ENCODE data around the gene RIT2.

RIT2 gene

DNA sequence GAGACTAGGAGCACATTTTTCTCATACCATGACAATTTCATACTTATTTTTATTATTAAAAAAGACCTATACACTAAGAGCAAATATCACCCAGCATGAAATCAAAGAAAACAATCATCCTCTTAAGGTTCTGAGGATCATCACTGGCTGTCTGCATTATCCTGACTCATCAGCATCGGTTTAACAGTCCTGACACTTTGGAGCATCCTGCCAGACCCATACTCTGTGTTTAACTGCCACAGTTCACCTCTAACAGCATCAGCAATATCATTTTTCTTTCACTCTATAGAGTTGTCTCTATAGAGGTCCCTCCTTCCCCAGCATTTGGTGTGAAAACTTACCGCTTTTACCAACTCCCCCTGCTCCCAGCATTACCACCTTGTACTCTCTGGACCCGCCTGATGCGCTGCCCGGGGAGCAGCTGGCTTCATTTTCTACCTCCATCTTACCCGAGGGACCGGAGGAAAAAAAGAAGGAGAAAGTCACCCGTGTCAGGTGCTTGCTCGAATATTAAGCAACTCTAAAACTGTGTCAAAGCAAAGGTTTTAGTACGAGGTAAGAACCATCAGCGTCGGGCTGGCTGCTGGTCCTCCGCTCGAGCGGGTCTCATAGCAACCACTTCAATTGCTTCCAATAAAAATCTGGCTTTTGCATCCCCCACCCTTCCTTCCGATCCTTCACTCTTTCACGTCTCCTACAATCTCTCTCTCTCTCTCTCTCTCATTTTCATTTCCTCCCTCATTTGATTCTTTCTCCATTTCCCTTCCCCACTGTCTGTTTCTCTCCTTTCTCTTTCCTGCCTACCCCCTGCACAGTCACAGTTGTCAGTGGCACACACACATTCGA, at the start of gene RIT2:
TSS of gene RIT2 (minus strand) at position 610 of the 846 bp plus-strand sequence.
- no peak for DNase-seq

DNA sequence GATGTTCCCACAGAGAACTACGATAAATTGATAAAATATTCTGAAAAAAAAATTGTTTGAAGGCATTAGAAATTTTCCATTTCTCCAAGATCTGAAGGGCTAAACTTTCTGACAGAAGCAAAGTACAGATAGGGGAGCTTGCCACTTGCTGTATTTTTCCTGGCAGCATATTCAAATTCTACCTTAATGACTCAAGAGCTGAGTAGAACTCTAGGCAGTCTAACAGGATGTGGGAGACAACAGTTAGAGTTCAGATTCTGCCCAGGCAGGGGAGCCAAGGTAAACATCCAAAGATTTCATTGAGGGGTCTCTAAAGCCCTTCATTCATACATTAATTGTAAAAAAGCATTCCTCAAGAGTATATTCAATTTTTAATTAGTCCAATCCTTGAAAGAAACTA, 46.0 kb upstream of the RIT2 start:
- DNase-seq: no peak

DNA sequence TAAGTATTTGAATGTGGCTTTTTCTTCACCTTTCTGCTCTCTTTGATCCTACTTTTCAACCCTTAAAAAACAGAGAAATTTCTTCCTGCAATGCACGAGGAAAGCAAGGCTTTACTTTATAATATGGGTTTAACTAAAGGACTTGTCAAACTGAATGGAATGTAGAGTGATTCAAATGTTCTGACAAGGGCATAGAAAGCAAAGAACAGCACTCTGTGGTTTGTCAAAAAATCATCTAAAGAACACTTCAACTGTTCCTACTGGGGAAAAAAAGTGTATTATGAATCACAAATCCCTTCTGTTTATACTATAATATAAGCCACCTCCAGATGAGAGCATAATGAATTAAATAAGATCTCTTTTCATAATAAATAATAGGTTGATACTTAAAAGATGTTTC, 45.0 kb upstream of the RIT2 start:
- no peak for DNase-seq

DNA sequence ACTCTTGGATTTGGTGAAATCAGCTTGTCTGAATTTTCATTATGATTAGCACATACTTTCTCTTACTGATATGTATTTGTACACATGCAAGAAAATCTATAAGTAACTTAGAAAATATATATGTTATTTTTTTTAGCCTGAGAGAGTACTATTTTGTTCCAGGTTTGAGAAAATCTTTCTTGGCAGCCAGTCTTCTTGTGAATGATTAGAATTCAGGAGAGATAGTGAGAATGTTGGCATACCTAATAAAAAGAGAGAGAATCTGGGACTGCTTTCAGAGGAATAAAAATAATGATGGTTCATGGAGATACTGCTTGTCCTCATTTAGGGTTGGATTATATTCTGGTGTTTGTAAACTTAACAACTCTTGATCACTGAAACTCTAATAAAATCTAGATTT, 44.4 kb upstream of the RIT2 start:
- no peak for DNase-seq

- DNase-seq: no peak
These were observed 43.7 kb upstream of the RIT2 start for GRCh38 chr18:43159086-43159770.

DNA sequence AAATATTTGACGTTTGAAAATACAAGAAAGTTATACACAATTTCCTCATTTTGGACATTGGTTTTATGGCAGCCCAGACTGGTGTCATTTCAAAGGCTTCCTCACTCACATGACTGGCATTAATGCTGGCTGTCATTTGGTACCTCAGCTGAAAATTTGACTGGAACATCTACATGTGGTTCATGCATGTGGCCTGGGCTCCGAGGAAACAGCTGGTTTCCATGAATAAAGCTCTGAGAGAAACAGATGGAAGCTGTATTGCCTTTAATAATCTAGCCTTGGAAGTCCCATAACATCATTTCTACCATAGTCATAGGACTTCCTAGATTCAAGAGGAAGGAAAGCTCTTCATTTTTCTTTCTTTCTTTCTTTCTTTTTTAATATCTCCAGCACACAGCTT, 42.9 kb upstream of the RIT2 start:
- DNase-seq: no peak

GRCh38 chr18:43155842-43156241, 40.4 kb upstream of the RIT2 start:
- DNase-seq: no peak

DNA sequence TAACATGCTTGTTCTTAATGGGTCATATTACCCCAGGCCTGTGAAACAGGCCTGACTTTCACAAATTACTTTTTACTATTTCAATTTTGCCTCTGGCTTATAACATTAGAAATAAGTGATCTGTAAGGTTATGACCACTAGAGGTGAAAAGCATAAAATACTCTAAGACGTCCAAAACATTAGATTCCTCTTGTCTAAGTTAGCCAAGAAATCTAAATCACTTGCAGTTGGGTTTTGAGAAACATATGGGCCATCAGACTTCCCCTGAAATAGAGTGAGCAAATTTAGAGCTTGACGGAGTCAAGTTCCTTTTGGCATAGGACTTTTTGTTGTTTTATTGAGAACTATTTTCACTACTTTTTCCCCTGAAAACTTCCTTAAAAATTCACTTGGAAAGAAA, 32.7 kb upstream of the RIT2 start:
- no peak for DNase-seq

DNA sequence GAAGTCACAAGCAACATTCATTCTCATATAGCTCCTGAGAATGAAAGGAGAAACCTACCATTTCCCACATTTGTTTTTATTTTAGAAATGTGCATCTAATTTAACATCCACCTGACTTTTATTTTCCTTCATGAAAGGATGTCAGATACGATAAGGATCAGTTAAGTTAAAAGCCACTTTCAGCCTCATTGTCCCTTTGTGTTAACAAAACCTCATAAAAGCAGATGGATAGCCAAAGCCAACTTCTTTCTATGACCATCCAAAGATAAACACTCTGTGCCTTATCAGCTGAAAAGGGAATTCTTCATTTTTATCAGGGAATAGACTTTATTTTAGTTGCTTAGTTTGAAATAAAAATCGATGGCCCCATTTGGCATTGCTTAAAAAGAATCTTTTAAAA, 25.7 kb upstream of the RIT2 start:
- no peak for DNase-seq

- DNase-seq: no peak
These were observed 23.9 kb upstream of the RIT2 start for GRCh38 chr18:43139288-43139946.

DNA sequence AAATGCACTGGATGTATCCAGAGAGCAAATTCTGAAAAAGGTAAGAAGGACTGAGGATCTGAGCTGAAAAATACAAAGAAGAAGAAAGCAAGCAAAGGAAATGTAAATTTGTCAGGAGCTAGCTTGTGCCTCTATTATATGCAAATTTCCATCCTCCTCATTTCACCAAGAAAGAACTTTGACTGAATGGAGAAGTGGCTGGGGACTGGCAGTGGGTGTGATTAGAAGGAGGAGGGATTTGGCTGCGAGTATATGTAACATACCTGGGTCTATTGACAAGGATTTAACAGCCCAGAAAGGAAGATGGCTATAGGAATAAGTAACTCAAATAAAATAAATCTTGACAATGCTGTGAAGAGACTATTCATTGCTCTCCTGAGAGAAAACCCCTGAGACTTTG, 19.4 kb upstream of the RIT2 start:
- no peak for DNase-seq

DNA sequence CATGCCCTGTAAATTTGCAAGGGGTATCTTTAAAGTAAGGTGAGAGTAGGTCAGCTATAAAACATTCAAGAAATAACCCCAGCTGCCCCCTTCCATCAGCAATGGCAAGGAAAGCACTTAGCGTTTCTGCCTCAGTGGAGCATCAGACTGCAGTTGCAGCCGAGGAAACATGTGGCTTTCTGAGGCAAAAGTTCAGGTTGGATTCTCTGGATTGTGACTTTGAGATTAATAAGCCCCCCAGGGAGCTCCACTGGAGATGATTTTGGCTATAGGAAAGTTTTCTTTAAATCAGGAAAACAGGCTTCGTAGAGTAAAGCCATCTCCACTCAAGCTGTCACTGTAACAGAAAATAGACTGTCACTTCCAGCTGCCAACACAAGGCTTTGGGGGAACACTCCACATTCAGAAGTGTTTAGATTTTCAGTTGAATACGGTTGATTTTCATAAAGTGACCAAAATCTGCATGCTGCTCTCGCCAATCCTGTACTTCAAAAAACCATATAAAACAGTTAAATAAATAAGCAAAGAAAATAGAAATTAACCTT, 15.3 kb upstream of the RIT2 start:
- no peak for DNase-seq

DNA sequence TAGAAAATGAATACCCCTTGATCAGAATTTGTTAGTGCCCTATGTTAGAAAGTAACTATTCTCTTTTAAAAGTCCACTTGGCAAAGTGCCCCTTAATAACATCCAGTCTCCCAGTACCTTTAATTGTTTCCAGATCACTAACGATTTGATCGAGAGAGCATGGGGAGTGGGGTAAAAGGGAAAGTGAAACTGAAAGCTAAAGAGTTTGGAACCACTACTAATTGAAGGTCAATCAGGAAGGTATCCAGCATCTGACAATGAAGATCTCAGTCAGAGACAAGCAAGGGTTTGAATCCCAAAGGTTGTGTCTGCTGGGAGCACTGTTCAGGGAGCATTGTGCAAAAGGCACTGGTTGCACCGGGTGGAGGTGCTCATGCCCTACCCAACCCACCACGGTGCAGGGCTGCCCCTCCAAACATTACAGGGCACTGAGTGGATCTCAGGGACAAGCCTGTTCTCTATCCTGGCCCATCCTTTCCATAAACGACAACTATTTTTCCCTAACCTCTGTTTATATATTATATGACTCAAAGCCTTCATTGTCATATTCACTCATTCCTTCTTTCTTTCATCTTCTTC, 14.6 kb upstream of the RIT2 start:
- no peak for DNase-seq

GRCh38 chr18:43125471-43125870, 10.0 kb upstream of the RIT2 start:
- DNase-seq: no peak

DNA sequence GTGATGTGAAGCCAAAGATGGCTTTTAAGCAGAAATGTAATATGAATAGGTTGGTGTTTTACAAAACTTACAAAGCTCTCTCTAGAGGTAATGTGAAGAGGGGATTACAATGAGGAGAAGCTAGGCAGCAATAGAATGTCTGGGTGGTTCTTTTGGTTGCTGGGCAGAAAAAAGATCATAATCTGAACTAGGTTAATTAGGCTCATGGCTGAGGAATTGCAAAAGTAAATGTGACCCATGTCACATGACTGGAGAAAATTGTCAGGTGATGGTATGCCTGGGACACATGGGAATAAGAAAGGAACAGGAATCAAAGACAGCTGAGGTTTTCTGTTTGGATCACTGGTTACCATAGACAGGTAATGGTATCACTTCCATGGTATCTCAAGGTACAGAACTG, 7.5 kb upstream of the RIT2 start:
- no peak for DNase-seq

DNA sequence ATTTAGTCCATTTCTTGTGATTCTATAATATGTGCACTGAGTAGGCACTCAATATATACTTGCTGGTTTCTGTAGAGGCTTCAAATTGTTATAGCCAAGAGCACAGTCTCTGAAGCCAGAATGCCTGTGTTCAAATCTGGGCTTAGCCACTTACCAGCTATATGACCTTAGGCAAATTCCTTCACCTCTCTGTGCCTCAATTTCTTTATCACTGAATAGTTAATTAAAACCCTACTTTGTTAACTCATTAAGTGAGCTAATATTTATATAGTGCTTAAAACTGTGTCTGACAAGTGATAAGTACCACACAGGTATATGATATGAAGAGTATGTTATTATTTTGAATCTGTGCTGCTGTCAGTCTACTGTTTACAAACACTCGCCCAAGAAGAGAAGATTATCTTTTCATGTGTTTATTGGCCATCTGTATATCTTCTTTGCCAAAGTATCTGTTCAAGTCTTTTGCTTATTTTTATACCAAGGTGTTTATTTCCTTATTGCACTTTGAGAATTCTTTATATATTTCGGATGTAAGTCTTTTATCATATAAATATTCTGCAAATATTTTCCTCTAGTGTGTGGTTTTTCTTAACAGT, 1.3 kb upstream of the RIT2 start:
- DNase-seq: no peak

DNA sequence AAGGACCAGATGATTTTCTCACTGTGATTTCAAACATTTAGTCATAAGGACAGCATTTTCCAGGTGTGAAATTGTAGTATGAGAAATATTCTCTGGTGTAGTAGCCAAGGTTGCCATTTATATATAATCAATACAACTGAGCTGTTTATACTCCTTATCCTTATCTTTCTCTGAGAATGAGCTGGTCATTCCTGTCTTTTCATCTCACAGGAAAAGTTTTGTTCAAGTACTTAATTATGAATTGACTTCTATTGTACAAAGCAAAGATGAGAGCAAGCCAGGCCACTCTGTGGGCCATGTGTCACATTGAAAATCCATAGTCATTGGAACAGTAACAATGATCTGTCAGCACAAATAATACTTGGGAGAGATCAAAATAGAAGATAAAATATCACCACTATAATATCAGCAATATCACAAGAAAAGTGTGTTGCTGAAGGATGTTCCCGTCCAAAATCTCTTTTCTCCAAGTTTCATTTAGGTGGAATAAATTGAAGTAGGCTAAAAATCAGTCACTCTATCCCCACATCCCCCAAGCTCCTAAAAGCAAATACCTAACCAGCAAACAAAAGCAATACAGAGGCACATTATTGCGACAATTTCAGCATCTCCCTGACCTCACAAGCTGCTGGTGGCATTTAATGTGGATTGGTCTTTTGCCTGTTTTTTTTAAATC, 2.1 kb downstream of the RIT2 start:
- no peak for DNase-seq

- no peak for DNase-seq
These were observed 6.6 kb downstream of the RIT2 start for GRCh38 chr18:43108882-43109281.

GRCh38 chr18:43108469-43108868, 7.0 kb downstream of the RIT2 start:
- DNase-seq: no peak

DNA sequence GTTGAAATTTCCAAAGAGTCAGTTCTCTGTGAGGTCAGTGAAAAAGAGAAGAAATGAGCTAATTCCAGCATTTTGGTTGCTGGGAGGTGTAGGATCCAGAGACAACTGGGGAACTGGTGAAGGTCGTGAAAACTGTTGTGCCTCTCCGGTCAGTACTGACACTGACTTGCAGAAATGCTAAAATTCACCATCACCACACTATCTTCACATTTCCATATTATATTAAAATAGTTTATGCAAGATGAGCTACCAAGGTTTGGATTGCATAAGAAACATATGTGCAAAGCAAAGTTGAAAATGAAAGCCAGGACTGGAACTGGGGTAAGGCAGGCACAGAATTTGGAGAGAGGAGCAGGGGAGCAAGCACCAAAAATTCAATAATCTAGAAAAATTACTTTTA, 21.8 kb downstream of the RIT2 start:
- DNase-seq: no peak

- DNase-seq: no peak
These were observed 22.9 kb downstream of the RIT2 start for GRCh38 chr18:43092539-43092938.

DNA sequence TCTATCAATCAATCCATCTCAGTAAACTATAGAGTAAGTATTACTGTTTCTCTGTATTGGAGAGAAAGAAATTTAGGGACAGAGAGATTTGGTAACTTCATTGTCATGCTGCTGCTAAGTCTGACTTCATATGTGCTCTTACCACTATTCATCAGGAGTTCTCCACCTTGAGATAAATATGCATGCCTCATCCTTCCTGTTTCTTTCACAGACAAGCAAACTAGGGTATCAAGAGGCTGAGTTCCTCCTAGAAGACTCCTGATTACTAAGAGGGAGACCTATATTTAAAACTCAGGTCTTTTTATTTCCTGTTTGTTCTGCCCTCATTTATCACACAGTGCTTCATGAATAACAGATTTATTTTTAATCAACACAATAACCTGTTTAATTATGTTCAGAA, 34.1 kb downstream of the RIT2 start:
- no peak for DNase-seq
